ENCODE measurements around the gene MACROH2A1.

The MACROH2A1 gene

GRCh38 chr5:135435467-135436330 is 36.7 kb upstream of the MACROH2A1 start:
- no peak for DNase-seq

- no peak for DNase-seq
Observed at GRCh38 chr5:135434591-135435466, 35.8 kb upstream of the MACROH2A1 start.

GRCh38 chr5:135433681-135434426 is 34.8 kb upstream of the MACROH2A1 start:
- peak; percentile 24 for DNase-seq

GRCh38 chr5:135432113-135432512 is 33.1 kb upstream of the MACROH2A1 start:
- DNase-seq = no peak

- no peak for DNase-seq
Observed at GRCh38 chr5:135430135-135430437, 31.1 kb upstream of the MACROH2A1 start.

GRCh38 chr5:135429301-135430134 is 30.5 kb upstream of the MACROH2A1 start:
- DNase-seq = no peak

- no peak for DNase-seq
Observed at GRCh38 chr5:135428586-135428985, 29.6 kb upstream of the MACROH2A1 start.

GRCh38 chr5:135426102-135427082 is 27.4 kb upstream of the MACROH2A1 start:
- peak; percentile 49 for DNase-seq

GRCh38 chr5:135425641-135426040 is 26.6 kb upstream of the MACROH2A1 start:
- no peak for DNase-seq

- DNase-seq = no peak
Observed at GRCh38 chr5:135423846-135424168, 24.8 kb upstream of the MACROH2A1 start.

GRCh38 chr5:135423146-135423845 is 24.3 kb upstream of the MACROH2A1 start:
- no peak for DNase-seq

GRCh38 chr5:135422419-135422818 is 23.4 kb upstream of the MACROH2A1 start:
- no peak for DNase-seq

- no peak for DNase-seq
Observed at GRCh38 chr5:135417083-135417482, 18.1 kb upstream of the MACROH2A1 start.

- DNase-seq = no peak
Observed at GRCh38 chr5:135405082-135405481, 6.1 kb upstream of the MACROH2A1 start.

GRCh38 chr5:135402031-135402430 is 3.0 kb upstream of the MACROH2A1 start:
- no peak for DNase-seq

GRCh38 chr5:135400866-135401265 is 1.8 kb upstream of the MACROH2A1 start:
- DNase-seq = no peak

GRCh38 chr5:135399794-135400542 is 937 bp upstream of the MACROH2A1 start:
- no peak for DNase-seq

GRCh38 chr5:135398160-135398854 is 724 bp downstream of the MACROH2A1 start:
- peak; percentile 38 for DNase-seq

- no peak for DNase-seq
Observed at GRCh38 chr5:135397084-135397483, 1.9 kb downstream of the MACROH2A1 start.
